Sigmoid colon (tissue), 4 donors: ENCODE data around the gene CEP97.

ENCODE experiments used
- POLR2A ChIP-seq, 2 donors: fragments of 450-650 bp; IDR thresholded peaks; one replicate each; pipeline ENCODE4 v1.6.1; 2016; ENCODE audit warnings: antibody characterized with exemption in 2 of 2, mild to moderate bottlenecking in 2 of 2, moderate library complexity in 2 of 2
- POLR2AphosphoS5 ChIP-seq, 4 donors: sonication (generic); formaldehyde crosslinking; IDR thresholded peaks; one replicate each; pipeline ENCODE4 v1.6.1; 2017; ENCODE audit warnings: antibody characterized with exemption in 4 of 4
- TF ChIP-seq, protein P1 (sequence below), 4 experiments: fragments of 450-650 bp in 3 of 4; fragments of 200-600 bp in 1 of 4; IDR thresholded peaks; one replicate each; pipeline ENCODE4 v1.5.1; 2016 to 2019; ENCODE audit warnings: antibody characterized with exemption in 4 of 4, mild to moderate bottlenecking in 3 of 4, moderate library complexity in 2 of 4

DNA sequence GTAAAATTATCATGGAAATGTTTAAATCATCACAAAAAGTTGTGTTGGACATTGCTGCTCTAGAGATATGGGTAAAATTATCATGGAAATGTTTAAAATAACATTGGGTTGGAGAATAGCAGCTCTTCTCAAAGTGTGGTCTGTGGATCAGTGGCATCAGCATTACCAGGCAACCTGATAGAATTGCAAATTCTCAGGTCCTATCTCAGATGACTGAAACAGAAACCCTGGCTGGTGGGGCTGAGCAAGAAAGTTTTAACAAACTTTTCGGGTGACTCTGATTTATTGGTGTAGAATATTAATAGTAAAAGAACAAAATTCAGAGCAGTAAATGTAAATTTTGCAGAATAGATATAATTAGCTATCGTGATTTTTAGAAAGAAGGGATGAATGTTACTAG is 83.5 kb downstream of the CEP97 start:
- TF ChIP-seq POLR2A (IDR thresholded peaks at IDR 0.05) (no peak), POLR2AphosphoS5 (IDR thresholded peaks at IDR 0.05) (no peak)
- TF ChIP-seq, protein P1, sequence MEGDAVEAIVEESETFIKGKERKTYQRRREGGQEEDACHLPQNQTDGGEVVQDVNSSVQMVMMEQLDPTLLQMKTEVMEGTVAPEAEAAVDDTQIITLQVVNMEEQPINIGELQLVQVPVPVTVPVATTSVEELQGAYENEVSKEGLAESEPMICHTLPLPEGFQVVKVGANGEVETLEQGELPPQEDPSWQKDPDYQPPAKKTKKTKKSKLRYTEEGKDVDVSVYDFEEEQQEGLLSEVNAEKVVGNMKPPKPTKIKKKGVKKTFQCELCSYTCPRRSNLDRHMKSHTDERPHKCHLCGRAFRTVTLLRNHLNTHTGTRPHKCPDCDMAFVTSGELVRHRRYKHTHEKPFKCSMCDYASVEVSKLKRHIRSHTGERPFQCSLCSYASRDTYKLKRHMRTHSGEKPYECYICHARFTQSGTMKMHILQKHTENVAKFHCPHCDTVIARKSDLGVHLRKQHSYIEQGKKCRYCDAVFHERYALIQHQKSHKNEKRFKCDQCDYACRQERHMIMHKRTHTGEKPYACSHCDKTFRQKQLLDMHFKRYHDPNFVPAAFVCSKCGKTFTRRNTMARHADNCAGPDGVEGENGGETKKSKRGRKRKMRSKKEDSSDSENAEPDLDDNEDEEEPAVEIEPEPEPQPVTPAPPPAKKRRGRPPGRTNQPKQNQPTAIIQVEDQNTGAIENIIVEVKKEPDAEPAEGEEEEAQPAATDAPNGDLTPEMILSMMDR (IDR thresholded peaks at IDR 0.05), result no peak
